ENCODE data around the gene PHLDA2. TPM values are rescaled to one million over a fixed set of nuclear protein-coding genes. Genes with fewer than 3 reads are reported as not detected.

PHLDA2 gene
- total and polyA plus RNA-seq, 2 experiments from 2014 or later: 3.8 to 16.5 TPM

DNA sequence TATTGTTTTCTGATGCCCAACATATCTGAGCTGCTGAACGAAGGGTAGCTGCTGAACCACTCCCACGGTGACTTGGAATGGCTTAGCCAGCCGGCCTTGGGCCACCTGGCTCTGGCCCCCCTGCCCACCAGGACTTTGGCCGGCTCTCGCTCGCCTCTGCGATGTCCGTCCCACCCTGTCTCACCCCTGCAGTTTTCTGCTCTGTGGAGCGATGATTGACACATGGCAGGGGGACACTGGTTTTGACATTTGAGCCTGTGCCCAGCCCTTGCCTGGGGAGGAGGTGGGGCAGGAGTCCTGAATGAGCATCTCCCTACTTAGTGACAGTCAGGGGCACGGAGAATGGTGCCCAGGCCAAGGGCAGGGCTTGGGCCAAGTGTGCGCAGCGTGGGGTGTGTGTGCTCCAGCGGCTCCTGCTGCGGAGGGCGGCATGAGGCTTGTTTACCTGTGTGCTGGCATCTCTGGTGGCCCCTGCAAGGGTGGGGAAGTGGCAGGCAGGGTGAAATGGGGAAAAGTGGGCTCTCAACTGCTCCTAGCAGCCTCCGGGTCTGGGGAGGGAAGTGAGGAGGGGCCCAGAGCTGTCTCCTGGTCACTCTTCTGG, 27.9 kb downstream of the PHLDA2 start:
- no peaks in the 10 kb centered on the region; the same call in 1 of the 2 replicates for H4K20me1 ChIP-seq (replicated peaks; ENCODE audit: insufficient read depth)
- H3K9me2 ChIP-seq (ENCODE audit: insufficient read depth): no peaks in the 10 kb centered on the region
- no peaks in the 10 kb centered on the region for H3F3A ChIP-seq (replicated peaks; ENCODE audit: low read depth)
- peaks cover 8% of the 10 kb centered on the region for H3K36me3 Mint-ChIP-seq (ENCODE audit: low read depth)
- H3K27ac ChIP-seq (ENCODE audit: low read depth): no peak overlapping the region
- peaks cover 4% of the 10 kb centered on the region; the same call in 1 of the 2 replicates for H3K27me3 ChIP-seq (ENCODE audit: insufficient read depth)
- DNase-seq (ENCODE audit: low spot score): no peak
- H3K4me3 ChIP-seq: peak overlapping the region; percentile 72
- no peaks in the 10 kb centered on the region for H3K79me2 ChIP-seq (replicated peaks; ENCODE audit: insufficient read depth)
- peak overlapping the region; percentile 92 for H3K4me2 ChIP-seq
- H3K36me3 ChIP-seq (ENCODE audit: insufficient read depth): no peaks in the 10 kb centered on the region
- H3K27ac Mint-ChIP-seq: no peak overlapping the region
- H3K4me1 Mint-ChIP-seq: peaks cover 19% of the 10 kb centered on the region
- peaks cover 9% of the 10 kb centered on the region for H3K9me3 Mint-ChIP-seq
- TF ChIP-seq ZNF331 (CRISPR knock-in tag; IDR thresholded peaks at IDR 0.05; ENCODE audit: low read depth): no peak
- no peak for TF ChIP-seq CREB1 (CRISPR knock-in tag; IDR thresholded peaks at IDR 0.05; ENCODE audit: low read depth)
- no peak for TF ChIP-seq POLR2AphosphoS5 (IDR thresholded peaks at IDR 0.05; ENCODE audit: low read depth)
- TF ChIP-seq ZNF114 (CRISPR knock-in tag; IDR thresholded peaks at IDR 0.05): no peak
- TF ChIP-seq, protein P1, sequence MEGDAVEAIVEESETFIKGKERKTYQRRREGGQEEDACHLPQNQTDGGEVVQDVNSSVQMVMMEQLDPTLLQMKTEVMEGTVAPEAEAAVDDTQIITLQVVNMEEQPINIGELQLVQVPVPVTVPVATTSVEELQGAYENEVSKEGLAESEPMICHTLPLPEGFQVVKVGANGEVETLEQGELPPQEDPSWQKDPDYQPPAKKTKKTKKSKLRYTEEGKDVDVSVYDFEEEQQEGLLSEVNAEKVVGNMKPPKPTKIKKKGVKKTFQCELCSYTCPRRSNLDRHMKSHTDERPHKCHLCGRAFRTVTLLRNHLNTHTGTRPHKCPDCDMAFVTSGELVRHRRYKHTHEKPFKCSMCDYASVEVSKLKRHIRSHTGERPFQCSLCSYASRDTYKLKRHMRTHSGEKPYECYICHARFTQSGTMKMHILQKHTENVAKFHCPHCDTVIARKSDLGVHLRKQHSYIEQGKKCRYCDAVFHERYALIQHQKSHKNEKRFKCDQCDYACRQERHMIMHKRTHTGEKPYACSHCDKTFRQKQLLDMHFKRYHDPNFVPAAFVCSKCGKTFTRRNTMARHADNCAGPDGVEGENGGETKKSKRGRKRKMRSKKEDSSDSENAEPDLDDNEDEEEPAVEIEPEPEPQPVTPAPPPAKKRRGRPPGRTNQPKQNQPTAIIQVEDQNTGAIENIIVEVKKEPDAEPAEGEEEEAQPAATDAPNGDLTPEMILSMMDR (conservative IDR thresholded peaks at IDR 0.05; ENCODE audit: low read depth in 2 of 2): no peak
- TF ChIP-seq, protein P2, sequence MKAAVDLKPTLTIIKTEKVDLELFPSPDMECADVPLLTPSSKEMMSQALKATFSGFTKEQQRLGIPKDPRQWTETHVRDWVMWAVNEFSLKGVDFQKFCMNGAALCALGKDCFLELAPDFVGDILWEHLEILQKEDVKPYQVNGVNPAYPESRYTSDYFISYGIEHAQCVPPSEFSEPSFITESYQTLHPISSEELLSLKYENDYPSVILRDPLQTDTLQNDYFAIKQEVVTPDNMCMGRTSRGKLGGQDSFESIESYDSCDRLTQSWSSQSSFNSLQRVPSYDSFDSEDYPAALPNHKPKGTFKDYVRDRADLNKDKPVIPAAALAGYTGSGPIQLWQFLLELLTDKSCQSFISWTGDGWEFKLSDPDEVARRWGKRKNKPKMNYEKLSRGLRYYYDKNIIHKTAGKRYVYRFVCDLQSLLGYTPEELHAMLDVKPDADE (IDR thresholded peaks at IDR 0.05): no peak
- no peak for TF ChIP-seq JUNB (IDR thresholded peaks at IDR 0.05; ENCODE audit: unreplicated experiment)
- no peak for TF ChIP-seq EZH2 (IDR thresholded peaks at IDR 0.05; ENCODE audit: low read depth, unreplicated experiment)
- TF ChIP-seq, protein P3, sequence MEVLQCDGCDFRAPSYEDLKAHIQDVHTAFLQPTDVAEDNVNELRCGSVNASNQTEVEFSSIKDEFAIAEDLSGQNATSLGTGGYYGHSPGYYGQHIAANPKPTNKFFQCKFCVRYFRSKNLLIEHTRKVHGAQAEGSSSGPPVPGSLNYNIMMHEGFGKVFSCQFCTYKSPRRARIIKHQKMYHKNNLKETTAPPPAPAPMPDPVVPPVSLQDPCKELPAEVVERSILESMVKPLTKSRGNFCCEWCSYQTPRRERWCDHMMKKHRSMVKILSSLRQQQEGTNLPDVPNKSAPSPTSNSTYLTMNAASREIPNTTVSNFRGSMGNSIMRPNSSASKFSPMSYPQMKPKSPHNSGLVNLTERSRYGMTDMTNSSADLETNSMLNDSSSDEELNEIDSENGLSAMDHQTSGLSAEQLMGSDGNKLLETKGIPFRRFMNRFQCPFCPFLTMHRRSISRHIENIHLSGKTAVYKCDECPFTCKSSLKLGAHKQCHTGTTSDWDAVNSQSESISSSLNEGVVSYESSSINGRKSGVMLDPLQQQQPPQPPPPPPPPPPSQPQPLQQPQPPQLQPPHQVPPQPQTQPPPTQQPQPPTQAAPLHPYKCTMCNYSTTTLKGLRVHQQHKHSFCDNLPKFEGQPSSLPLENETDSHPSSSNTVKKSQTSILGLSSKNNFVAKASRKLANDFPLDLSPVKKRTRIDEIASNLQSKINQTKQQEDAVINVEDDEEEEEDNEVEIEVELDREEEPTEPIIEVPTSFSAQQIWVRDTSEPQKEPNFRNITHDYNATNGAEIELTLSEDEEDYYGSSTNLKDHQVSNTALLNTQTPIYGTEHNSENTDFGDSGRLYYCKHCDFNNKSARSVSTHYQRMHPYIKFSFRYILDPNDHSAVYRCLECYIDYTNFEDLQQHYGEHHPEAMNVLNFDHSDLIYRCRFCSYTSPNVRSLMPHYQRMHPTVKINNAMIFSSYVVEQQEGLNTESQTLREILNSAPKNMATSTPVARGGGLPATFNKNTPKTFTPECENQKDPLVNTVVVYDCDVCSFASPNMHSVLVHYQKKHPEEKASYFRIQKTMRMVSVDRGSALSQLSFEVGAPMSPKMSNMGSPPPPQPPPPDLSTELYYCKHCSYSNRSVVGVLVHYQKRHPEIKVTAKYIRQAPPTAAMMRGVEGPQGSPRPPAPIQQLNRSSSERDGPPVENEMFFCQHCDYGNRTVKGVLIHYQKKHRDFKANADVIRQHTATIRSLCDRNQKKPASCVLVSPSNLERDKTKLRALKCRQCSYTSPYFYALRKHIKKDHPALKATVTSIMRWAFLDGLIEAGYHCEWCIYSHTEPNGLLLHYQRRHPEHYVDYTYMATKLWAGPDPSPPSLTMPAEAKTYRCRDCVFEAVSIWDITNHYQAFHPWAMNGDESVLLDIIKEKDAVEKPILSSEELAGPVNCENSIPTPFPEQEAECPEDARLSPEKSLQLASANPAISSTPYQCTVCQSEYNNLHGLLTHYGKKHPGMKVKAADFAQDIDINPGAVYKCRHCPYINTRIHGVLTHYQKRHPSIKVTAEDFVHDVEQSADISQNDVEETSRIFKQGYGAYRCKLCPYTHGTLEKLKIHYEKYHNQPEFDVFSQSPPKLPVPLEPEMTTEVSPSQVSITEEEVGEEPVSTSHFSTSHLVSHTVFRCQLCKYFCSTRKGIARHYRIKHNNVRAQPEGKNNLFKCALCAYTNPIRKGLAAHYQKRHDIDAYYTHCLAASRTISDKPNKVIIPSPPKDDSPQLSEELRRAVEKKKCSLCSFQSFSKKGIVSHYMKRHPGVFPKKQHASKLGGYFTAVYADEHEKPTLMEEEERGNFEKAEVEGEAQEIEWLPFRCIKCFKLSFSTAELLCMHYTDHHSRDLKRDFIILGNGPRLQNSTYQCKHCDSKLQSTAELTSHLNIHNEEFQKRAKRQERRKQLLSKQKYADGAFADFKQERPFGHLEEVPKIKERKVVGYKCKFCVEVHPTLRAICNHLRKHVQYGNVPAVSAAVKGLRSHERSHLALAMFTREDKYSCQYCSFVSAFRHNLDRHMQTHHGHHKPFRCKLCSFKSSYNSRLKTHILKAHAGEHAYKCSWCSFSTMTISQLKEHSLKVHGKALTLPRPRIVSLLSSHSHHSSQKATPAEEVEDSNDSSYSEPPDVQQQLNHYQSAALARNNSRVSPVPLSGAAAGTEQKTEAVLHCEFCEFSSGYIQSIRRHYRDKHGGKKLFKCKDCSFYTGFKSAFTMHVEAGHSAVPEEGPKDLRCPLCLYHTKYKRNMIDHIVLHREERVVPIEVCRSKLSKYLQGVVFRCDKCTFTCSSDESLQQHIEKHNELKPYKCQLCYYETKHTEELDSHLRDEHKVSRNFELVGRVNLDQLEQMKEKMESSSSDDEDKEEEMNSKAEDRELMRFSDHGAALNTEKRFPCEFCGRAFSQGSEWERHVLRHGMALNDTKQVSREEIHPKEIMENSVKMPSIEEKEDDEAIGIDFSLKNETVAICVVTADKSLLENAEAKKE (CRISPR knock-in tag; IDR thresholded peaks at IDR 0.05): no peak
- TF ChIP-seq STAT1 (IDR thresholded peaks at IDR 0.05; ENCODE audit: unreplicated experiment): no peak
- TF ChIP-seq NANOG (IDR thresholded peaks at IDR 0.05; ENCODE audit: borderline replicate concordance): no peak
- TF ChIP-seq EZH2phosphoT487 (IDR thresholded peaks at IDR 0.05; ENCODE audit: unreplicated experiment): no peak
- TF ChIP-seq, protein P4, sequence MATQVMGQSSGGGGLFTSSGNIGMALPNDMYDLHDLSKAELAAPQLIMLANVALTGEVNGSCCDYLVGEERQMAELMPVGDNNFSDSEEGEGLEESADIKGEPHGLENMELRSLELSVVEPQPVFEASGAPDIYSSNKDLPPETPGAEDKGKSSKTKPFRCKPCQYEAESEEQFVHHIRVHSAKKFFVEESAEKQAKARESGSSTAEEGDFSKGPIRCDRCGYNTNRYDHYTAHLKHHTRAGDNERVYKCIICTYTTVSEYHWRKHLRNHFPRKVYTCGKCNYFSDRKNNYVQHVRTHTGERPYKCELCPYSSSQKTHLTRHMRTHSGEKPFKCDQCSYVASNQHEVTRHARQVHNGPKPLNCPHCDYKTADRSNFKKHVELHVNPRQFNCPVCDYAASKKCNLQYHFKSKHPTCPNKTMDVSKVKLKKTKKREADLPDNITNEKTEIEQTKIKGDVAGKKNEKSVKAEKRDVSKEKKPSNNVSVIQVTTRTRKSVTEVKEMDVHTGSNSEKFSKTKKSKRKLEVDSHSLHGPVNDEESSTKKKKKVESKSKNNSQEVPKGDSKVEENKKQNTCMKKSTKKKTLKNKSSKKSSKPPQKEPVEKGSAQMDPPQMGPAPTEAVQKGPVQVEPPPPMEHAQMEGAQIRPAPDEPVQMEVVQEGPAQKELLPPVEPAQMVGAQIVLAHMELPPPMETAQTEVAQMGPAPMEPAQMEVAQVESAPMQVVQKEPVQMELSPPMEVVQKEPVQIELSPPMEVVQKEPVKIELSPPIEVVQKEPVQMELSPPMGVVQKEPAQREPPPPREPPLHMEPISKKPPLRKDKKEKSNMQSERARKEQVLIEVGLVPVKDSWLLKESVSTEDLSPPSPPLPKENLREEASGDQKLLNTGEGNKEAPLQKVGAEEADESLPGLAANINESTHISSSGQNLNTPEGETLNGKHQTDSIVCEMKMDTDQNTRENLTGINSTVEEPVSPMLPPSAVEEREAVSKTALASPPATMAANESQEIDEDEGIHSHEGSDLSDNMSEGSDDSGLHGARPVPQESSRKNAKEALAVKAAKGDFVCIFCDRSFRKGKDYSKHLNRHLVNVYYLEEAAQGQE (IDR thresholded peaks at IDR 0.05; ENCODE audit: unreplicated experiment): no peak
- no peak; the same call in 2 of the 3 replicates for ATAC-seq
- peaks cover 5% of the 10 kb centered on the region; the same call in 1 of the 2 replicates for H3K4me1 ChIP-seq (ENCODE audit: insufficient read depth)
- 0 out of 2 replicates have a peak overlapping the region, but pooled peaks have one; percentile 69 for H2AFZ ChIP-seq
- peaks cover 48% of the 10 kb centered on the region for H3K27me3 Mint-ChIP-seq (ENCODE audit: insufficient read depth, low read depth, poor library complexity)
- H3K4me3 Mint-ChIP-seq: peak overlapping the region; percentile 69
